Measurements from ENCODE around the gene RMDN2.

DNA sequence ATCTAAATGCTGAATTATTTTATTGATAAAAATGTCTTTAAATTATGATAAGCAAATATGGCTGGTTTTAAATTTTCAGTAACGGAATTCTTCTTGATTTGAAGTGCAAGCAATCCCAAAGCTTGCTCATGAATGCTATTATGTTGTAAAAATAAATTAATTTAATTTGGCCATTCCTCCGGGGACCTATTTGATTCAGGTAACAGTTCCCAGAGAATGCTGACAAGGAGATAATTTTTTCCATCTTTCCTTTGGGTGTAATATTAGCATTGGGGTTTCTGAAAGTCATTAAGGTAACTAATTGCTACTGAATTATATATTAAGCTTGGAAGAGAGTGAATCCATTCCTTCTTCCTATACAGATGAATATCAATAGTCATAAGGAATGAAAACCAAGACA lies 12.5 kb upstream of the RMDN2 start:
- TF ChIP-seq, protein P1, sequence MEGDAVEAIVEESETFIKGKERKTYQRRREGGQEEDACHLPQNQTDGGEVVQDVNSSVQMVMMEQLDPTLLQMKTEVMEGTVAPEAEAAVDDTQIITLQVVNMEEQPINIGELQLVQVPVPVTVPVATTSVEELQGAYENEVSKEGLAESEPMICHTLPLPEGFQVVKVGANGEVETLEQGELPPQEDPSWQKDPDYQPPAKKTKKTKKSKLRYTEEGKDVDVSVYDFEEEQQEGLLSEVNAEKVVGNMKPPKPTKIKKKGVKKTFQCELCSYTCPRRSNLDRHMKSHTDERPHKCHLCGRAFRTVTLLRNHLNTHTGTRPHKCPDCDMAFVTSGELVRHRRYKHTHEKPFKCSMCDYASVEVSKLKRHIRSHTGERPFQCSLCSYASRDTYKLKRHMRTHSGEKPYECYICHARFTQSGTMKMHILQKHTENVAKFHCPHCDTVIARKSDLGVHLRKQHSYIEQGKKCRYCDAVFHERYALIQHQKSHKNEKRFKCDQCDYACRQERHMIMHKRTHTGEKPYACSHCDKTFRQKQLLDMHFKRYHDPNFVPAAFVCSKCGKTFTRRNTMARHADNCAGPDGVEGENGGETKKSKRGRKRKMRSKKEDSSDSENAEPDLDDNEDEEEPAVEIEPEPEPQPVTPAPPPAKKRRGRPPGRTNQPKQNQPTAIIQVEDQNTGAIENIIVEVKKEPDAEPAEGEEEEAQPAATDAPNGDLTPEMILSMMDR (IDR thresholded peaks at IDR 0.05 in 8 of 11, conservative IDR thresholded peaks at IDR 0.05 in 3 of 11): no peak
- no peak for TF ChIP-seq POLR2A (IDR thresholded peaks at IDR 0.05)
